NOMO-1 treated with dmso at 0.1 percent for 144 hours (cell line): ENCODE measurements around the gene F12.

Source experiments
- DNase-seq: peaks from one replicate; lab custom pipeline; 2025; ENCODE audit not compliant: unreplicated experiment; lab: John Stamatoyannopoulos, UW

The F12 gene

GRCh38 chr5:177446200-177447065 is 37.1 kb upstream of the F12 start, which contains the start of gene PRR7:
Gene PRR7 (plus strand): TSS chr5:177446814. CDS start chr5:177455068, 8,254 bp downstream.
- DNase-seq = peak; percentile 43

DNA sequence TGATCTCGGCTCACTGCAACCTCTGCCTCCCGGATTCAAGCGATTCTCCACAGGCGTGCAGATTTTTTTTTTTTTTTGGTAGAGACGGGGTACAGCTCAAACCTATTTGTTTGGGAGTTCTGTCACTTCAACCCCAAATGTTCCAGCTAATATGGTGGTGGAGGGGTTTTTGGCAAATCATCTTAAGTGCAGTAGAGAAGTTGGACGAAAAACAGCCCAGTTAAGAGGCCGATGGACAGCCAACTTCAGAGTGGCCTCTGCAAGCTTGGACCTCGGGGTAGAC is 36.5 kb upstream of the F12 start:
- DNase-seq = no peak

GRCh38 chr5:177445052-177445916 is 35.9 kb upstream of the F12 start:
- DNase-seq = peak; percentile 11

DNA sequence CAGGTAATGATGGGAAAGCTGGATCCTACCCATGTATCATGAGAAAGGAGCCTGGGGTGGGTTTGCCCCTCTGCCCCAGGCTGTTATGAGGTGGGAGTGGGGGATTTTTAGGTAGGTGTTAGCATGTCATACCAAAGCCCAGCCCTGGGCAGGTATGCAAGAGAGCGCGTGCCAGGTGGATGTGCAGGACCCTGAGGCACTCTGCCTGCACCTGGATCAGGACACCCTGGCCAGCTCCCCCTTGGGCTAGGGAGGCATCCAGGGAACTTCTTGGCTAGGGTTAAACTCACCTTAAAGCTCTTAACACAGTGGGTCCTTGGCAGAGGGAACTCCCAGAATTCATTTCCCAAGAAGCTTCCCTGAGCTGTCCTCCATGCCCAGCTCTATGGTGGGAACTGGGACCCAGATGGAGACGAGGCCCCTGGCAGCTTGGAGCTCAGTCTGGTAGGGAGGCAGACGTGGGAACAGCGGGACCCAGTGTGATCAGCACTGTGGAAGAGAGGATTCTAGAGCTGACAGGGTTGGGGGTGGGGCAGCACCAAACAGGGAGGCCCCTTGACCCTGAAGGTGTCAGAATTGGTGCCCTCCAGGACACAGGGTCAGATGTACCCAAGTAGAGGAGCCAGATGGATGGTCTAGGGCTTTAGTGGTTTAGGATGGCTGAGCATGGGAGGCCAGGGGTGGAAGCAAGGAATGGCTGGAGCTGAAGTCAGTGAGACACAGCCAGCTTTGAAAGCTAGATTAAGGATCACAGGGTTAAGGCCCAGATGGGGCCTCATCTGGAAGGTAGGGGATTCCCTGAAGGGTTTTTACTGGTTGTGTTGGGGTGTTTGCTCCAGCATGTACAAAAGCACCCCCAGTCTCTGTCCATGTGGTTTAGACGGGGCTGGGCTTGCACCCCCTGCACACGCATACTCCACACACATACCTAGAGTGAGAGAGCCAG is 35.0 kb upstream of the F12 start:
- no peak for DNase-seq

DNA sequence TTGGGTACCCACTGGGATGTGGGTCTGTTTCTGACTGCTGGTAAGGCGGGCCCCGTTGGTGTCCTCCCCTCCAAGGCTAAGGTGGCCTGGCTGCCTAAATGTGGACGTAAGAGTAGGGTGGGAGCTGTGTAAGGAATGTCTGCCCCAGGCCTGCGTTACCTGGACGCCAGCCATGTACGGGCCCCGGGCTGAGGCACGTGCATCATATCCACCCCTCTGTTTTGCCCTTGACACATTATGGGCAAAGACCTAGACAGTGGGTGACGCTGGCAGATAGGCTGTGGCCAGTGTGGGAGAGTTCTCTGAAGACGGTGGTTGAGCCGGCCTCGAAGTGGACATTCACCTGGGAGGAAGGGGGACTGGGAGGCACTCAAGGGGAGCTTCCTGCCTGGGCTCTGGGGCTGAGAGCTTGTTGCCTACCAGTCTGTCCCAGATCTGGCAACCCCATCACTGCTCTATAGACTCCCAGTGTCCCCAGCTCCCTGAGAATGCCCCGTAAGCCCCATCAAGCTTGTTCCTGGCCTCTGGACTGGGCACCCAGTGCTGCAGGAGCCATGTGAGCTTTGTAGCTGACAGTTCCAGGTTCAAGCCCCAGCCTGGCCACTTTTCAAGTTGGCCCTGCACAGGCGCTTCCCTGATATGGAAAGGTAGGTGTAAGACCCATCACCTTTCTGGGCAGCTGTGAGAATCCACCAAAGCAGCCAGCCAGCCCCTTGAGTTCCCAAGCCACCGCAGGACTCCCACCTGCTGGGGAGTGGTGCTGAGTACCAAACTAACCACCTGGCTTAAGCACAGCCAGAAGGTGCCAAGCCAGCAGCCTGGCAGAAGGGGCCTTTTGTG is 34.0 kb upstream of the F12 start:
- DNase-seq = no peak

GRCh38 chr5:177442066-177442826 is 32.9 kb upstream of the F12 start:
- DNase-seq = no peak

GRCh38 chr5:177440990-177441780 is 31.8 kb upstream of the F12 start:
- no peak for DNase-seq

DNA sequence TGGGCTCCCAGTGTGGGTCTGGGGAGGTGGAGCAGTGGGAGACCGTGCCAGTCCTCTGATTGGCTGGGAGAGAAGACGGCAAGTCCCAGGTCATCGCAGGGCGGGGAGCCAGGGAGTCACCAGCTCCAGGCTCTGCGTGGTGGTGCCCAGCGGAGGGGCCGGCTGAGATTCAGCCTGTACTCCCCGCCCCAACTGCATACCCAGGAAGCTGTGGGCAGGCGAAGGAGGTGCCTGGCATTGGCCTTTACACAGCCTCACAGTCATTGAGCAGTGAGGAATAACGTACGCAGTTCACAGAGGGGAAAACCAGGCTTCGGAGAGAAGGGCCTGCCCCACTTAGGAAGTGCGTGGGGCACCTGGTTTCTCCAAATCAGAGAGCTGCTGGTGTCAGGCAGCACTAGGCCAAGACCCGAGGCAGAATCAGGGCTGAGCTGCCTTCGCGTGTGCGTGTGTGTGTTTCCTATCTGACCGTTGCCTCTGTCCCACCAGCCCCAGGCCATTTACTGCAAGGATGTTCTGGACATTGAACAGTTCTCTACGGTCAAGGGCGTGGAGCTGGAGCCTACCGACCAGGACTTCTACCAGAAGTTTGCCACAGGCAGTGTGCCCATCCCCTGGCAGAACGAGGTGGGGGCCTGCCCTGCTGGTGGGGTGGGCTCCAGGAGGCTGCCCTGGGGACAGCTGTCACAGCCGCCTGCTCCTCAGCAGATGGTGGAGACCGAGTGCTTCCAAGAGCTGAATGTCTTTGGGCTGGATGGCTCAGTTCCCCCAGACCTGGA is 31.0 kb upstream of the F12 start:
- DNase-seq = no peak

- DNase-seq = no peak
These were observed 30.2 kb upstream of the F12 start for GRCh38 chr5:177439518-177440053.

- no peak for DNase-seq
These were observed 29.1 kb upstream of the F12 start for GRCh38 chr5:177438468-177438867.

GRCh38 chr5:177437623-177438022 is 28.3 kb upstream of the F12 start:
- DNase-seq = no peak

DNA sequence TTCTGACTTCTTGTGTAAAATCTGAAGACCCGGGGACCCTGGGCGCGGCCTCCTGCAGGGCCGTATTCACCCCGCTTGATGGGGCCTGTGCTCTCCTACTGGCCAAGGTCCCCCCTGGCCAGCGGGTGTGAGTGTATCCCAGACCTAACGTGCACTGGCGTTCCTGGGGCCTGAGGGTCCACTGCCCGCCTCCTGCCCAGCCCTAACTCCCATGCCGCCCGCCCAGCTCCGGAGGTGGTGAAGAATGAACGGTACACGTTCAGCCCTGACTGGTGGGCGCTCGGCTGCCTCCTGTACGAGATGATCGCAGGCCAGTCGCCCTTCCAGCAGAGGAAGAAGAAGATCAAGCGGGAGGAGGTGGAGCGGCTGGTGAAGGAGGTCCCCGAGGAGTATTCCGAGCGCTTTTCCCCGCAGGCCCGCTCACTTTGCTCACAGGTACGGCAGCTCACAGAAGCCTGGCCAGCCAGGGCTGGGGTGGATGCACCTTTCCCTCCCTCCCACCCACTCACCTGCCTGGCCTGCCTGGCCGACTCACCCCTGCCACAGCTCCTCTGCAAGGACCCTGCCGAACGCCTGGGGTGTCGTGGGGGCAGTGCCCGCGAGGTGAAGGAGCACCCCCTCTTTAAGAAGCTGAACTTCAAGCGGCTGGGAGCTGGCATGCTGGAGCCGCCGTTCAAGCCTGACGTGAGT is 26.6 kb upstream of the F12 start:
- no peak for DNase-seq

DNA sequence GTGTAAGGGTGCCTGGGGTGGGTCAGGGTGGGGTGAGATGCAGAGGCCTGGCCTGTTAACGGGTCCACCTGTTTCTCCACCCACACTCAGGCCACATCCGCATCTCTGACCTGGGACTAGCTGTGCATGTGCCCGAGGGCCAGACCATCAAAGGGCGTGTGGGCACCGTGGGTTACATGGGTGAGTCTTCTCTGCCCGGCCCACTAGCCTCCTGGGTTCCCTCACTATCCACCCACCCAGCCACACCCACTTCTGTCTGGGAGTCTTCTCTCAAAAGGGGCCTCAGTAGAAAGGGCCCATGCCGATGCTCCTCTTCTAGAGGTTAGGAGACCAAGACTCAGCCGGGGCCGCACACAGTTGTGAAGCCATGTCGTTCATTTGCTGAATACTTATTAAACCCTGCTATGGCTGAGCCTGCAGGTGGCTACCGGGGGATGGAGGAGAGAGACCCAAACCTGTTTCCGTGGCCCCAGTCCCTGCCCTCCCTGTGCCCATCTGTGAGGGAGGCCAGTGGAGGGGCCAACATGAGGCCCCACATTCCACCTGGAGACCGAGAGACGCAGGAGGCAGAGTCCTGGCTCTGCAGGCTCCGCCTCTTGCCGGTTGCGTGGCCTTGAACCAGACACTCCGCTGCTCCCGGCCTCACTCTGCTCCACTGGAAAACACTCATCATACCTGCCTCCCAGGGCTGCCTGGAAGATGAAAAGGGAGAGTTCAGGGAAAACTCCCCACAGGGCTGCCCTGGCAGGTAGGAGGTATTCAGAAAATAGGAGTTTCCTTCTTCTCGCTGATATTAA is 25.8 kb upstream of the F12 start:
- no peak for DNase-seq

DNA sequence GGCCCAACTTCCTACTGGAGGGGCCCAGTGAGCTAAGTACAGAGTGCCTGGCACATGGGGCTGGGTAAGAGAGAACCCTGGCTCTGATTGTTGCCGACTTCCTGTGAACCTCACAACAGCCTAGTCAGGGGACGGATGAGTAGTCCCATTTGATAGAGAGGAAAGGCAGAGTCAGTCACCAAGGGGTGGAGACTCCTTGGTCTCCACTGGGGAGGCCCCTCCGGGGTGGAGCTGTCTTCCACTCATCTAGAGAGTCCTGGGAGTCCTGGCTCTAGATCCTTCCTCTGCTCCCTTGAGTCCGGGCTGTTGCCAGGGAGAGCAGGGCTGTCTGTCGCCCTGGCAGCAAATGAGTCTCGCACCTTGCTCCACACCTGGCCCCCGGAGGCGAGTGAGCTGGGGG is 25.1 kb upstream of the F12 start:
- no peak for DNase-seq

GRCh38 chr5:177433658-177434217 is 24.4 kb upstream of the F12 start:
- no peak for DNase-seq
